Mesenchymal stem cell (in vitro differentiated cells and primary cell): Measurements from ENCODE around the gene MED13L.
A peak's percentile ranks its signal among the peaks of the same experiment; 100 is the strongest.

ENCODE experiments used
- DNase-seq: peaks from one replicate; pipeline ENCODE4 v3.0.0-alpha.2; 2013
- H2AFZ ChIP-seq: one replicate; pipeline ENCODE4 v1.6.1; 2013; ENCODE audit warnings: low read depth, mild to moderate bottlenecking, control low read depth, inconsistent platforms, low read length, moderate library complexity
- H2AK5ac ChIP-seq: 2 replicates; pipeline ENCODE4 v1.6.1; 2013; ENCODE audit warnings: low read length, moderate library complexity, mild to moderate bottlenecking, inconsistent platforms; ENCODE audit not compliant: severe bottlenecking
- H2BK120ac ChIP-seq: one replicate; pipeline ENCODE4 v1.6.1; 2013; ENCODE audit warnings: low read depth, mild to moderate bottlenecking, inconsistent platforms, low read length, moderate library complexity
- H2BK12ac ChIP-seq, 2 experiments: one replicate each; pipeline ENCODE4 v1.6.1; 2013; ENCODE audit warnings: inconsistent platforms in 2 of 2, low read length in 2 of 2, mild to moderate bottlenecking in 2 of 2, moderate library complexity in 2 of 2, control low read depth in 1 of 2
- H2BK15ac ChIP-seq: one replicate; pipeline ENCODE4 v1.6.1; 2013; ENCODE audit warnings: mild to moderate bottlenecking, low read depth, inconsistent platforms; ENCODE audit not compliant: poor library complexity, severe bottlenecking
- H2BK5ac ChIP-seq: 2 replicates; pipeline ENCODE4 v1.6.1; 2013; ENCODE audit warnings: low read depth, mild to moderate bottlenecking, low read length, control low read depth, inconsistent platforms; ENCODE audit not compliant: poor library complexity, severe bottlenecking
- H3K14ac ChIP-seq, 2 experiments: one replicate each; pipeline ENCODE4 v1.6.1; 2013; ENCODE audit warnings: inconsistent platforms in 2 of 2, low read length in 2 of 2, control low read depth in 1 of 2, mild to moderate bottlenecking in 1 of 2, moderate library complexity in 1 of 2
- H3K18ac ChIP-seq, 2 experiments: one replicate each; pipeline ENCODE4 v1.6.1; 2013; ENCODE audit warnings: inconsistent platforms in 2 of 2, low read length in 2 of 2, control low read depth in 1 of 2, low read depth in 1 of 2, mild to moderate bottlenecking in 1 of 2
- H3K23ac ChIP-seq, 2 experiments: one replicate each; pipeline ENCODE4 v1.6.1; 2013; ENCODE audit warnings: inconsistent platforms in 2 of 2, low read length in 2 of 2, mild to moderate bottlenecking in 2 of 2, moderate library complexity in 2 of 2, control low read depth in 1 of 2
- H3K27ac ChIP-seq: 2 replicates; pipeline ENCODE4 v1.5.1; 2013; ENCODE audit warnings: mild to moderate bottlenecking, moderate library complexity, low read length, control low read depth, inconsistent platforms; ENCODE audit not compliant: poor library complexity, severe bottlenecking
- H3K27me3 ChIP-seq, 2 experiments: 2 replicates each; pipeline versions ENCODE4 v1.6.1 to v1.7.0; 2013; ENCODE audit warnings: low read length in 2 of 2, mild to moderate bottlenecking in 2 of 2, moderate library complexity in 2 of 2, control low read depth in 1 of 2, inconsistent platforms in 1 of 2; ENCODE audit not compliant: control insufficient read depth in 1 of 2, insufficient read depth in 1 of 2
- H3K36me3 ChIP-seq, 2 experiments: 2 replicates each; pipeline versions ENCODE4 v1.6.1 to v1.7.0; 2013; ENCODE audit warnings: low read length in 2 of 2, control low read depth in 1 of 2, inconsistent platforms in 1 of 2, low read depth in 1 of 2, mild to moderate bottlenecking in 1 of 2; ENCODE audit not compliant: insufficient read depth in 2 of 2, control insufficient read depth in 1 of 2
- H3K4ac ChIP-seq, 2 experiments: one replicate each; pipeline ENCODE4 v1.6.1; 2013; ENCODE audit warnings: inconsistent platforms in 2 of 2, low read length in 2 of 2, mild to moderate bottlenecking in 2 of 2, moderate library complexity in 2 of 2, control low read depth in 1 of 2, low read depth in 1 of 2
- H3K4me1 ChIP-seq: 2 replicates; pipeline ENCODE4 v1.6.1; 2013; ENCODE audit warnings: low read depth, low read length, control low read depth; ENCODE audit not compliant: control insufficient read depth, insufficient read depth
- H3K4me2 ChIP-seq: 2 replicates; pipeline ENCODE4 v1.6.1; 2013; ENCODE audit warnings: low read length, mild to moderate bottlenecking, inconsistent platforms; ENCODE audit not compliant: poor library complexity, severe bottlenecking
- H3K4me3 ChIP-seq, 2 experiments: 2 replicates each; pipeline versions ENCODE4 v1.5.1 to v1.7.0; 2013; ENCODE audit warnings: low read length in 2 of 2, mild to moderate bottlenecking in 2 of 2, control low read depth in 1 of 2, low read depth in 1 of 2; ENCODE audit not compliant: insufficient read depth in 1 of 2
- H3K79me1 ChIP-seq: replicated peaks from 2 replicates; pipeline ENCODE4 v1.6.1; 2013; ENCODE audit warnings: mild to moderate bottlenecking, control low read depth, low read length, inconsistent platforms; ENCODE audit not compliant: poor library complexity, severe bottlenecking
- H3K9ac ChIP-seq: 2 replicates; pipeline ENCODE4 v1.7.0; 2013; ENCODE audit warnings: mild to moderate bottlenecking, low read length, moderate library complexity
- H3K9me3 ChIP-seq: 2 replicates; pipeline ENCODE4 v1.7.0; 2013; ENCODE audit warnings: mild to moderate bottlenecking, low read length; ENCODE audit not compliant: control insufficient read depth
- H4K8ac ChIP-seq: one replicate; pipeline ENCODE4 v1.6.1; 2013; ENCODE audit warnings: inconsistent platforms, mild to moderate bottlenecking, low read length, moderate library complexity
- H4K91ac ChIP-seq: one replicate; pipeline ENCODE4 v1.6.1; 2013; ENCODE audit warnings: mild to moderate bottlenecking, low read length, inconsistent platforms
- WGBS: methylation state at CpG from one replicate; pipeline ENCODE4 v1.1.7; 2013; ENCODE audit warnings: mixed read lengths; 5-methylcytosine and 5-hydroxymethylcytosine counted together

MED13L gene

GRCh38 chr12:115998794-115999478, 278.6 kb downstream of the MED13L start:
- Histone ChIP-seq H2BK12ac (no peak overlapping the region), H3K23ac (no peak overlapping the region), H3K14ac (no peak overlapping the region), H2AK5ac (no peak overlapping the region), H3K36me3 (peaks cover 19 to 72% of the 10 kb centered on the region in 2 experiments), H2AFZ (no peak overlapping the region), H3K18ac (no peak overlapping the region), H3K4me3 (no peak overlapping the region), H4K91ac (no peak overlapping the region), H3K4ac (no peak overlapping the region), H3K9me3 (no peaks in the 10 kb centered on the region), H3K4me1 (peaks cover 4% of the 10 kb centered on the region), H3K27me3 (no peaks in the 10 kb centered on the region), H3K9ac (peak overlapping the region; percentile 53), H2BK15ac (no peak overlapping the region), H3K79me1 (peaks cover 7% of the 10 kb centered on the region), H3K4me2 (no peak overlapping the region), H2BK5ac (no peak overlapping the region), H2BK120ac (no peak overlapping the region), H4K8ac (no peak overlapping the region), H3K27ac (no peak overlapping the region)
- WGBS = 88% methylated on average over 6 of the region's 10 CpGs
- DNase-seq = no peak

- H3K4me1 ChIP-seq = peaks cover 4% of the 10 kb centered on the region
- H2BK5ac ChIP-seq = peak overlapping the region; percentile 66
- no peaks in the 10 kb centered on the region for H3K9me3 ChIP-seq
- no peak overlapping the region for H2AK5ac ChIP-seq
- H2BK15ac ChIP-seq = no peak overlapping the region
- H3K9ac ChIP-seq = peak overlapping the region; percentile 53
- no peak overlapping the region for H3K4ac ChIP-seq
- no peak overlapping the region for H2BK120ac ChIP-seq
- WGBS = 47% methylated on average over 3 of the region's 3 CpGs
- H2AFZ ChIP-seq = no peak overlapping the region
- no peak overlapping the region for H3K23ac ChIP-seq
- no peak overlapping the region for H2BK12ac ChIP-seq
- no peaks in the 10 kb centered on the region for H3K27me3 ChIP-seq
- peaks cover 10% of the 10 kb centered on the region for H3K79me1 ChIP-seq
- H3K14ac ChIP-seq = no peak overlapping the region
- H4K8ac ChIP-seq = no peak overlapping the region
- H3K27ac ChIP-seq = peak overlapping the region; percentile 32
- H3K36me3 ChIP-seq = peaks cover 22 to 78% of the 10 kb centered on the region in 2 experiments
- H3K4me2 ChIP-seq = no peak overlapping the region
- peak; percentile 63 for DNase-seq
- H4K91ac ChIP-seq = no peak overlapping the region
- no peak overlapping the region for H3K18ac ChIP-seq
- no peak overlapping the region for H3K4me3 ChIP-seq
Observed at GRCh38 chr12:115998119-115998633, 279.3 kb downstream of the MED13L start.

GRCh38 chr12:115993737-115994136, 283.8 kb downstream of the MED13L start:
- Histone ChIP-seq H2BK12ac (no peak overlapping the region), H3K27ac (no peak overlapping the region), H2BK15ac (no peak overlapping the region), H2BK120ac (no peak overlapping the region), H3K79me1 (peaks cover 24% of the 10 kb centered on the region), H4K8ac (no peak overlapping the region), H4K91ac (no peak overlapping the region), H3K4ac (no peak overlapping the region), H2AFZ (no peak overlapping the region), H3K14ac (no peak overlapping the region), H3K23ac (no peak overlapping the region), H3K27me3 (no peaks in the 10 kb centered on the region), H3K36me3 (peaks cover 28 to 88% of the 10 kb centered on the region in 2 experiments), H3K4me2 (no peak overlapping the region), H3K18ac (no peak overlapping the region), H2BK5ac (no peak overlapping the region), H3K9ac (peak overlapping the region; percentile 27), H3K4me1 (peaks cover 2% of the 10 kb centered on the region), H2AK5ac (no peak overlapping the region), H3K4me3 (no peak overlapping the region), H3K9me3 (no peaks in the 10 kb centered on the region)
- 100% methylated on average over 2 of the region's 2 CpGs for WGBS
- no peak for DNase-seq

GRCh38 chr12:115990241-115990640, 287.3 kb downstream of the MED13L start:
- Histone ChIP-seq H3K18ac (no peak overlapping the region), H2BK120ac (no peak overlapping the region), H2AFZ (no peak overlapping the region), H3K23ac (no peak overlapping the region), H3K4me1 (no peaks in the 10 kb centered on the region), H3K4ac (no peak overlapping the region), H3K79me1 (peaks cover 33% of the 10 kb centered on the region), H3K4me2 (no peak overlapping the region), H3K36me3 (peaks cover 25 to 92% of the 10 kb centered on the region in 2 experiments), H4K8ac (no peak overlapping the region), H4K91ac (no peak overlapping the region), H3K9me3 (no peaks in the 10 kb centered on the region), H2BK5ac (no peak overlapping the region), H2BK12ac (no peak overlapping the region), H3K27ac (no peak overlapping the region), H3K14ac (no peak overlapping the region), H3K9ac (no peak overlapping the region), H3K4me3 (no peak overlapping the region), H2BK15ac (no peak overlapping the region), H2AK5ac (no peak overlapping the region), H3K27me3 (no peaks in the 10 kb centered on the region)
- WGBS = no CpG with 5 or more reads among the region's 3 CpGs
- no peak for DNase-seq
